HG03196 (cell line): ENCODE measurements around the gene ENPP1.
"Not testable (repeated sequence)": the region's sequence is repeated elsewhere in the genome, so short reads cannot be mapped to it uniquely, and the experiment has no call there.

ENCODE experiments used
- ATAC-seq: cut with Tn5 transposase; IDR thresholded peaks from one replicate; pipeline ENCODE4 v1.9.1; 2021; ENCODE audit not compliant: unreplicated experiment

ENPP1 gene

GRCh38 chr6:131911951-131912350 lies 104.1 kb downstream of the ENPP1 start:
- ATAC-seq: no peak

GRCh38 chr6:131914234-131914633 lies 106.4 kb downstream of the ENPP1 start:
- ATAC-seq: no peak

GRCh38 chr6:131914967-131915751 lies 107.3 kb downstream of the ENPP1 start:
- ATAC-seq: peak; percentile 82

- ATAC-seq: not testable (repeated sequence)
Observed at GRCh38 chr6:131916091-131916796, 108.4 kb downstream of the ENPP1 start.

- no peak for ATAC-seq
Observed at GRCh38 chr6:131916847-131917246, 109.0 kb downstream of the ENPP1 start.

GRCh38 chr6:131917318-131917717 lies 109.5 kb downstream of the ENPP1 start:
- no peak for ATAC-seq

GRCh38 chr6:131917763-131918649 lies 110.2 kb downstream of the ENPP1 start:
- ATAC-seq: no peak

GRCh38 chr6:131918650-131919355 lies 111.0 kb downstream of the ENPP1 start:
- ATAC-seq: no peak

- no peak for ATAC-seq
Observed at GRCh38 chr6:131920656-131921055, 112.8 kb downstream of the ENPP1 start.

GRCh38 chr6:131923356-131923755 lies 115.5 kb downstream of the ENPP1 start:
- ATAC-seq: no peak

GRCh38 chr6:131924881-131925474 lies 117.2 kb downstream of the ENPP1 start:
- no peak for ATAC-seq

GRCh38 chr6:131929264-131929663 lies 121.4 kb downstream of the ENPP1 start:
- ATAC-seq: no peak

- ATAC-seq: no peak
Observed at GRCh38 chr6:131929976-131930375, 122.2 kb downstream of the ENPP1 start.

GRCh38 chr6:131931063-131931750 lies 123.4 kb downstream of the ENPP1 start:
- no peak for ATAC-seq

GRCh38 chr6:131936156-131936555 lies 128.3 kb downstream of the ENPP1 start:
- no peak for ATAC-seq

GRCh38 chr6:131937226-131937625 lies 129.4 kb downstream of the ENPP1 start:
- ATAC-seq: no peak

GRCh38 chr6:131937703-131938631 lies 130.1 kb downstream of the ENPP1 start:
- ATAC-seq: no peak
